Lower lobe of right lung (tissue), 2 donors: ENCODE data around the gene GPR55. TPM values are rescaled to one million over a fixed set of nuclear protein-coding genes. Genes with fewer than 3 reads are reported as not detected.

ENCODE experiments used
- ATAC-seq, 2 donors: fragments of 200-7000 bp; cut with Tn5 transposase; one replicate each; pipeline ENCODE4 v1.9.1; 2020 to 2022; ENCODE audit warnings: mild to moderate bottlenecking in 2 of 2, moderate library complexity in 2 of 2
- DNase-seq: peaks from one replicate; pipeline ENCODE4 v3.0.0-alpha.2; 2020
- H3K27ac ChIP-seq: fragments of 200-600 bp; one replicate; pipeline ENCODE4 v1.8.0; 2022
- H3K27me3 ChIP-seq: fragments of 200-600 bp; one replicate; pipeline ENCODE4 v1.8.0; 2022; ENCODE audit warnings: low read depth
- H3K36me3 ChIP-seq: fragments of 200-600 bp; one replicate; pipeline ENCODE4 v1.8.0; 2022; ENCODE audit warnings: mild to moderate bottlenecking
- H3K4me1 ChIP-seq: fragments of 200-600 bp; one replicate; pipeline ENCODE4 v1.8.0; 2022
- H3K4me3 ChIP-seq: fragments of 200-600 bp; one replicate; pipeline ENCODE4 v1.8.0; 2022; ENCODE audit warnings: mild to moderate bottlenecking
- H3K9me3 ChIP-seq: fragments of 200-600 bp; one replicate; pipeline ENCODE4 v1.8.0; 2022
- intact Hi-C: fragments of 100-400 bp; cut with DNase I; formaldehyde crosslinking; loops from one replicate; pipeline ENCODE4 v1.11.0; 2022
- total RNA-seq: library from RNA; stranded (reverse); fragmentation: NEBNext Ultra II Directional; extraction: Animal tissue kit (Norgen Biotek cat#: 25700); gene quantifications from one replicate; pipeline ENCODE4 v1.2.1, GENCODE V29; 2021
- TF ChIP-seq, protein P1 (sequence below): fragments of 200-600 bp; IDR thresholded peaks from one replicate; pipeline ENCODE4 v1.8.0; 2022; ENCODE audit warnings: antibody characterized with exemption, mild to moderate bottlenecking
- donor health status: DM: no; HTN: yes; CAD: no; lungs with severe emphysema.

Gene GPR55
- total RNA-seq, 1 donor from 2014 or later: 0.74 TPM

DNA sequence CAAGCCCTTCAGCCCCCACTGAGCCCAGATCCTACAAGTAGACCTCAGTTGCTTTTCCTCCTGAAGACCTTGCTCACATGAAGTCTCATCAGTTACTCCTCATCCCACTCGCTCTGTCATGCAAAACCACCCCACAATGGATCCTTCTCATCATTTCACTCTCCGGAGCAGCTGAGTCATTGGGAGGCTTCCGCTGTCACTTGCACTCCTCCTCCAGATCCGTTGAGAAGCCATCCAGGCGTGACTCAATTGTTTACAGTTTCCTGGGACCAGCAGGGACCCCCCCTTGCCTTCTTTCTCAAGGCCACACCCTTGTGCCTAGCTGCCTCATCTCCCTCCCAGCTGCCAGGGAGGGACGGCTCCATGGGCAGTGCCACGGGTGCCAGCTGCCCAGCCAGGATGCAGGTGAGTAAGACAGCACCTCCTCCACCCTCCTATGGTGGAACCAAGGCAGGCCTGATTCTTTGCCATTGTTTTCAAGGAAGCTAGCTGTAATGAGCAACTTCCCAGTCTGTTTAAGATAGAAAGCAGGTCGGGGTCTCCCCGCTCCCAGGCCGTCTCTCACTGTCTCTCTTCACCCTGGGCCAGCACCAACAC, 16.3 kb downstream of the GPR55 start:
- Histone ChIP-seq H3K9me3 (no peaks in the 10 kb centered on the region), H3K36me3 (no peaks in the 10 kb centered on the region), H3K27ac (no peak overlapping the region), H3K27me3 (peaks cover 4% of the 10 kb centered on the region), H3K4me1 (no peaks in the 10 kb centered on the region), H3K4me3 (no peak overlapping the region)
- no peak for DNase-seq
- intact Hi-C loops: no loop called here
- no peak for ATAC-seq
- TF ChIP-seq, protein P1, sequence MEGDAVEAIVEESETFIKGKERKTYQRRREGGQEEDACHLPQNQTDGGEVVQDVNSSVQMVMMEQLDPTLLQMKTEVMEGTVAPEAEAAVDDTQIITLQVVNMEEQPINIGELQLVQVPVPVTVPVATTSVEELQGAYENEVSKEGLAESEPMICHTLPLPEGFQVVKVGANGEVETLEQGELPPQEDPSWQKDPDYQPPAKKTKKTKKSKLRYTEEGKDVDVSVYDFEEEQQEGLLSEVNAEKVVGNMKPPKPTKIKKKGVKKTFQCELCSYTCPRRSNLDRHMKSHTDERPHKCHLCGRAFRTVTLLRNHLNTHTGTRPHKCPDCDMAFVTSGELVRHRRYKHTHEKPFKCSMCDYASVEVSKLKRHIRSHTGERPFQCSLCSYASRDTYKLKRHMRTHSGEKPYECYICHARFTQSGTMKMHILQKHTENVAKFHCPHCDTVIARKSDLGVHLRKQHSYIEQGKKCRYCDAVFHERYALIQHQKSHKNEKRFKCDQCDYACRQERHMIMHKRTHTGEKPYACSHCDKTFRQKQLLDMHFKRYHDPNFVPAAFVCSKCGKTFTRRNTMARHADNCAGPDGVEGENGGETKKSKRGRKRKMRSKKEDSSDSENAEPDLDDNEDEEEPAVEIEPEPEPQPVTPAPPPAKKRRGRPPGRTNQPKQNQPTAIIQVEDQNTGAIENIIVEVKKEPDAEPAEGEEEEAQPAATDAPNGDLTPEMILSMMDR: no peak

DNA sequence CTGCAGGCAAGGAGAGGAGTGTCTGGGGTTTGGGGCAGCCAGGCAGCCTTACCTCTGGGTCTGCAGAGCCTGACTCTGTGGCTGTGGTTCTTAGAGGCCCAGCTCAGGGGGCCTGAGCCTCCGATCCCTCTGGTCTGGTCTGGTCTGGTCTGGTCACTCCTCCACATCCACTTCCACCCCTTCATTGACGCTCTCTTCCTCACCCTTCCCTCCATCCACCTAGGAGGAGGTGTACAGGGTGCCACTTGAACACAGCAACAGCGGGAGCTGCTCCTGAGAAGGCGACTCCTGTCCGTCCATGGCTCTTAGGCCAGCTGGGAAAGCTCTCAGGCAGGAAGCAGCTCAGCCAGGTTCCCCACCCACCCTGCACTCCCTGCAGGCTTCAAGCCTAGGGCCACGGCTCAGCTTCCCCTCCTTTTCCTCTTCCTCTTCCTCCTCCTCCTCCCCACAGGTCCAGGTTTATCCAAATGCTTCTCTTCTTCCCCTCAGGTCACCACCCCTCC, 16.9 kb downstream of the GPR55 start:
- Histone ChIP-seq H3K27me3 (peaks cover 4% of the 10 kb centered on the region), H3K9me3 (no peaks in the 10 kb centered on the region), H3K4me3 (no peak overlapping the region), H3K36me3 (no peaks in the 10 kb centered on the region), H3K27ac (no peak overlapping the region), H3K4me1 (no peaks in the 10 kb centered on the region)
- DNase-seq (no peak), ATAC-seq (no peak)
- TF ChIP-seq, protein P1: no peak
- intact Hi-C loops: no loop called here

DNA sequence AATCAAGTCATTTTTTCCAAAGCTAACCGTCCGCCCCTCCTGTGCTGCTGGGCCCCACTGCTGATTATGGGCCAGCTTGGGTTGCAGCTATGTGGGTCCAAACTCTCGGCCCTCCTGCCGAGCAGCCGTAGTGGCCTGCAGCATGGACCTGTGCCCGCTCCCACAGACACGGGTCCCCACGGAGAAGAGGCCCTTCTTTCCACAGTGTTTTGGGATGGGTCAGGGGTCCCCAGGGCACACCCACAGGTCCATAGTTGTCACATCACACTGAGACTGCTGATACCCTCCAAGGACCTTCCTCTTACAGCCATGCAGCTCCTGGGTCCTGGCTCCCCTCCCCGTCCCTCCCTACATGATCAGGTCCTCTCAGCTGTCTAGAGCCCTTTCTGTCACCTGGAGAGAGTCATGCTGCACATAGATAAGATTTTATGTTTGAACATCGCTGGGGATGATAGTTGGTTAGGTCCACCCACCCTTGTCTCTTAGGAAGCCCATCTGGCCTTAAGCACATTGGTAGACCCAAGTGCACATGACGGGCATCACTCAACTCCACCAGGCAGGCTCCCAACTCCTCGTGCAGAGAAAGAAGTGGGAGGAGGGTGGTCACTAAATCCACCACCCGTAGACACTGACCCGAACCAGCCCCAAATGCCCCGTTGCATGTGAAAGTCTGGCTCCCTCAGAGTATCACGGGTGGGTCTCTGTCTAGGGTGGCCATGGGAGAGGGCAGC, 17.5 kb downstream of the GPR55 start:
- DNase-seq: no peak
- Histone ChIP-seq H3K4me3 (no peak overlapping the region), H3K36me3 (no peaks in the 10 kb centered on the region), H3K27ac (no peak overlapping the region), H3K9me3 (no peaks in the 10 kb centered on the region), H3K4me1 (no peaks in the 10 kb centered on the region), H3K27me3 (peaks cover 4% of the 10 kb centered on the region)
- TF ChIP-seq, protein P1: no peak
- intact Hi-C loops: no loop called here
- ATAC-seq: no peak

DNA sequence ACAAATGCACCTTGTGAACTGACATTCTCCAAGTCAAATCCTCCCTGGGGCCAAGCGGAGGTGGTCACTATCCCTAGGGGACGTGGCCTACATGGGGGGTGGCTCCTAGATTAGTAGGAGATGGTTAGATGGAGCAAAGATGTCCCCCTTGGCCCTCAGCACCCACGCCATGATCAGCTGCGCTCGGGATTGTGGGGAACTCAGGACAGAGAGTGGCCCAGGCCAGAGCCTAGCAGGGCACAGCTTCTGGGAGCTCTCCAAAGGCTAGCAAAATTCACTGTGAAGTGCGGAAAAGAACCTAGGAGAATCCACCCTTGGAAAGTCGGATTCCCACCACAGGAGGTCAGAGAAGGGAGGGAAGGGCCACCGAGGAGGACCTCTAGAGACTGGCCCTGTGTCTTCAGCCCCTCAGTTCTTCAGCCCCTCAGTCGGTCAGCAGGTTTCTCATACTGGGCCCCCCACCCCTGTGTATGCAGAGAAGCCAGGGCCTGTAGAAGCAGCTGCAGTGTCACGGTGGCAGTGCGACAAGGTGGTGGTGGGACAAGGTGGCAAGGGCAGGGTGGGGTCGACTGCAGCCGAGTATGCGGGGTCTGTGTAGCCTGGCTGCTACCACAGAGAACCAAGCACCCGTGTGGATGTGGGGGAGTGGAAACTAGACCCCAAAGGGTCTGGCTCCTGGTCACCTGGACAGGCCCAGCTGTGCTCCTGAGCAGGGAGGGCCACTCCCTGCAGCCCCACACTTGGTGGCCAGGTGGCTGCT, 18.4 kb downstream of the GPR55 start:
- H3K36me3 ChIP-seq: no peaks in the 10 kb centered on the region
- H3K9me3 ChIP-seq: no peaks in the 10 kb centered on the region
- H3K4me1 ChIP-seq: no peaks in the 10 kb centered on the region
- H3K27me3 ChIP-seq: peaks cover 4% of the 10 kb centered on the region
- DNase-seq (no peak), ATAC-seq (no peak)
- TF ChIP-seq, protein P1: no peak
- no peak overlapping the region for H3K4me3 ChIP-seq
- no peak overlapping the region for H3K27ac ChIP-seq
- intact Hi-C loops: no loop called here

DNA sequence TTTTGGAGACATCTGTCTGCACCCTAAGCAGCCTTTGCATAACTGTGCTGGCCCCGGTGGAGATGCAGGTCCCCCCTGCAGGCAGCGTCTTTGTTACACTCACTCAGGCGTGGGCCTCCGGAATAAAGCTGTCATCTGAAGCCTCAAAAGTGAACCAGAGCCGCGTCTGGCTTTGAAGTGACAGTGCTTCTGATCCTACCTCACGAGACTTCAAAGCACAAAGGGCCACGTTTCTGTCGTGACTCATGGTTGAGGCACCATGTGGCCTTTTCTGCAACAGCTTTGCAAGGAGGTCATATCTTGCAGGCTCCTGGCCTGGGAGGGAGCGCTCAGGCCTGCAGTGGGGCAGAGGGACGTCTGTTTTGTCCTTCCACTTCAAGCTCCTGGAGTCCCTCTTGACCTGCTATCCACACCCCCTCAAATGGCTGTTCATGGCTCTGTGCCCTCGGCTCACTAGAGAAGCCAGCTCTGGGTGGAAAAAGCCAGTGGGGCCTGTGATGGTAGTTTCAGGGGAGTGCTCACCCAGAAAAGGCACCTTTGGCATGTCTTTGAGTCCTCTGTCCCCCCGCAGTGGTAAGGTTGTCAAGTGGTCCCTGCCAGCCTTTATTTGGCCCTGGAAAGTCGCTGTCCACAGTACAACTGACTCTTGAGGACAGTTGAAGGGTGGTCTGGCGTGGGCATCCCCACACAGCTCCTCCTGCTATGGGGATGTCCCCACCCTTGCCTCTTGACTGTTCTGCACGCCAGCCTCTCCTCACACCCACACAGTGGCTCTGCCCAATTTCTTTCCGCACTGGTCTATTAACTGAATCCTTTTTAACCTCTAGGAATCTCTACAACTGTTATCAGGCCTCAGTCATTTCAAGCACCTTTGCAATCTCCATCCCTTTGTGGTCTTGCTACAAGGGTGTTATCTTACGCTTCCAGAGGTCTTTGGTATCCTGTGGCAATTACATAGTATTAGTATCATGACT, 19.3 kb downstream of the GPR55 start:
- intact Hi-C loops: no loop called here

More for the DNA sequence above, 19.3 kb downstream of the GPR55 start:
- DNase-seq (no peak), ATAC-seq (no peak)
- Histone ChIP-seq H3K4me3 (no peak overlapping the region), H3K27me3 (peaks cover 4% of the 10 kb centered on the region), H3K9me3 (no peaks in the 10 kb centered on the region), H3K4me1 (no peaks in the 10 kb centered on the region), H3K36me3 (no peaks in the 10 kb centered on the region), H3K27ac (no peak overlapping the region)
- TF ChIP-seq, protein P1: no peak
